ENCODE results near the gene TNNT2.

The TNNT2 gene

GRCh38 chr1:201356701-201357100 is 20.8 kb downstream of the TNNT2 start:
- no peak for DNase-seq (ENCODE audit: low read depth)

- no peak for DNase-seq (ENCODE audit: low read depth)
These were observed 21.2 kb downstream of the TNNT2 start for GRCh38 chr1:201356236-201356635.

GRCh38 chr1:201355471-201355870 is 22.0 kb downstream of the TNNT2 start:
- DNase-seq (ENCODE audit: low read depth) = no peak

- DNase-seq (ENCODE audit: low read depth) = no peak
These were observed 22.6 kb downstream of the TNNT2 start for GRCh38 chr1:201354901-201355295.

GRCh38 chr1:201354151-201354900 is 23.2 kb downstream of the TNNT2 start:
- DNase-seq (ENCODE audit: low read depth) = no peak

- DNase-seq (ENCODE audit: low read depth) = no peak
These were observed 24.1 kb downstream of the TNNT2 start for GRCh38 chr1:201353186-201353940.

GRCh38 chr1:201351617-201352016 is 25.9 kb downstream of the TNNT2 start:
- DNase-seq (ENCODE audit: low read depth) = no peak

- DNase-seq (ENCODE audit: low read depth) = no peak
These were observed 26.6 kb downstream of the TNNT2 start for GRCh38 chr1:201350884-201351283.

GRCh38 chr1:201350361-201350725 is 27.1 kb downstream of the TNNT2 start:
- no peak for DNase-seq (ENCODE audit: low read depth)

- no peak for DNase-seq (ENCODE audit: low read depth)
These were observed 28.4 kb downstream of the TNNT2 start for GRCh38 chr1:201349092-201349491.

- no peak for DNase-seq (ENCODE audit: low read depth)
These were observed 29.3 kb downstream of the TNNT2 start for GRCh38 chr1:201348211-201348566.

- DNase-seq (ENCODE audit: low read depth) = no peak
These were observed 29.8 kb downstream of the TNNT2 start for GRCh38 chr1:201347498-201348210.

- DNase-seq (ENCODE audit: low read depth) = no peak
These were observed 30.5 kb downstream of the TNNT2 start for GRCh38 chr1:201346987-201347386.

GRCh38 chr1:201346337-201346939 is 31.0 kb downstream of the TNNT2 start:
- DNase-seq (ENCODE audit: low read depth) = no peak

GRCh38 chr1:201345081-201345355 is 32.5 kb downstream of the TNNT2 start:
- no peak for DNase-seq (ENCODE audit: low read depth)

GRCh38 chr1:201344206-201345080 is 33.0 kb downstream of the TNNT2 start:
- no peak for DNase-seq (ENCODE audit: low read depth)

GRCh38 chr1:201341377-201341776 is 36.1 kb downstream of the TNNT2 start:
- no peak for DNase-seq (ENCODE audit: low read depth)

- no peak for DNase-seq (ENCODE audit: low read depth)
These were observed 40.6 kb downstream of the TNNT2 start for GRCh38 chr1:201336711-201337450.

- no peak for DNase-seq (ENCODE audit: low read depth)
These were observed 41.6 kb downstream of the TNNT2 start for GRCh38 chr1:201335901-201336300.

GRCh38 chr1:201335174-201335870 is 42.2 kb downstream of the TNNT2 start:
- no peak for DNase-seq (ENCODE audit: low read depth)
